Vagina (tissue), 2 donors: ENCODE results near the gene CLSTN1. TPM values are rescaled to one million over a fixed set of nuclear protein-coding genes. Genes with fewer than 3 reads are reported as not detected.

Source experiments
- DNase-seq, 2 donors: peaks; one replicate each; pipeline ENCODE4 v3.0.0-alpha.2; 2017; ENCODE audit errors: extremely low spot score in 2 of 2
- H3K27ac ChIP-seq: fragments of 200-600 bp; sonication (generic); one replicate; pipeline ENCODE4 v1.5.1; 2019
- H3K27me3 ChIP-seq: fragments of 200-600 bp; sonication (generic); one replicate; pipeline ENCODE4 v1.5.1; 2019
- H3K36me3 ChIP-seq, 2 donors: fragments of 200-600 bp; sonication (generic); one replicate each; pipeline ENCODE4 v1.5.1; 2017 to 2019
- H3K4me1 ChIP-seq: fragments of 200-600 bp; sonication (generic); one replicate; pipeline ENCODE4 v1.5.1; 2019
- H3K4me3 ChIP-seq, 2 donors: fragments of 200-600 bp; sonication (generic); 1 replicate in 1 of 2; 2 replicates in 1 of 2; pipeline ENCODE4 v1.5.1; 2016 to 2019
- H3K9me3 ChIP-seq: fragments of 200-600 bp; sonication (generic); one replicate; pipeline ENCODE4 v1.5.1; 2019
- POLR2A ChIP-seq, 2 donors: fragments of 450-650 bp; IDR thresholded peaks; one replicate each; pipeline ENCODE4 v1.6.1; 2017; ENCODE audit warnings: antibody characterized with exemption in 2 of 2, mild to moderate bottlenecking in 2 of 2, moderate library complexity in 2 of 2
- POLR2AphosphoS5 ChIP-seq, 2 donors: sonication (generic); formaldehyde crosslinking; IDR thresholded peaks; one replicate each; pipeline ENCODE4 v1.9.0; 2017; ENCODE audit warnings: antibody characterized with exemption in 2 of 2, mild to moderate bottlenecking in 2 of 2, low read depth in 1 of 2; ENCODE audit not compliant: insufficient read depth in 1 of 2
- intact Hi-C: fragments of 100-400 bp; cut with DNase I; formaldehyde crosslinking; loops from one replicate; pipeline ENCODE4 v1.15.1; 2023
- total RNA-seq: library from RNA; depleted of rRNA; stranded (reverse); fragments of >200 nt; gene quantifications from one replicate; pipeline ENCODE4 v1.2.3, GENCODE V29; 2016
- TF ChIP-seq, protein P1 (sequence below), 3 experiments: fragments of 450-650 bp in 2 of 3; fragments of 200-600 bp in 1 of 3; sonication (generic) in 1 of 3; IDR thresholded peaks; one replicate each; pipeline ENCODE4 v1.5.1; 2017 to 2019; ENCODE audit warnings: antibody characterized with exemption in 3 of 3, mild to moderate bottlenecking in 2 of 3, moderate library complexity in 2 of 3

The CLSTN1 gene
- total RNA-seq, 1 donor from 2014 or later, result 96.5 TPM

DNA sequence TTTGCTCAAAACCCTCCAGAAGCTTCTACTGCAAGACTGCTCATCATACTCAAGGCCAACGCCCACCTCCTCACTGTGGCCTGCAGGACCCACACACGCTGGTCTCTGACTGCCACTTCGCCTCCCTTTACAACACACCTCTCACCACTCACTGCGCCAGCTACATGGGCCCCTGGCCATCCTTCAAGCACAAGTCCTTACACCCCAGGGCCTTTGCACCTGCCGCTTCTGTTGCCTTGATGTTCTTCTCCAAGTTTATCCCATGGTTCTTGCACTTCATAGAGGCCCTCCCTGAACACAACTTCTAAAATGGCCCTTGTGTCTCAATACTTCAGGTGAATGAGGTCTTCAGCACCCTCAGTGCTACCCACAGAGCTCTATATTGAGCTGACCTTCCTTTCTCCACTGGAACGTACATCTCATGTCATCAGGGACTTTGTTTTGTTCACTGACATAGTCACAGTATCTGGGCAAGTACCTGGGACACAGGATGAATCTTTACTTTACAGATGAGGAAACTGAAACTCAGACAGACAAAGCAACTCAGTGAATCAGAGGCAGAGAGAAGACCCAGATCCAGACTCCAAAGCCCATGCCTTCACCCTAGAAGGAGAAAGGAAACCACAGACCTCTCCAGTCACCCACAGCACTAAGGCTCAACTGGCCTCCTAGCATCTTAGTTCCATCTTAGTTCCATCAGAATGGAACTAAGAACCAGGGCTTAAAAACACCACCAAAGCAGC is 34.7 kb upstream of the CLSTN1 start:
- peaks cover 0 to 6% of the 10 kb centered on the region in 2 donors for H3K36me3 ChIP-seq
- H3K27me3 ChIP-seq, result no peaks in the 10 kb centered on the region
- no peaks in the 10 kb centered on the region for H3K9me3 ChIP-seq
- intact Hi-C loops, result no loop called here
- DNase-seq, result no peak
- H3K27ac ChIP-seq, result no peak overlapping the region
- TF ChIP-seq POLR2AphosphoS5 (IDR thresholded peaks at IDR 0.05; ENCODE audit: insufficient read depth in 1 of 2, low read depth in 1 of 2) (no peak), POLR2A (IDR thresholded peaks at IDR 0.05) (no peak)
- TF ChIP-seq, protein P1, sequence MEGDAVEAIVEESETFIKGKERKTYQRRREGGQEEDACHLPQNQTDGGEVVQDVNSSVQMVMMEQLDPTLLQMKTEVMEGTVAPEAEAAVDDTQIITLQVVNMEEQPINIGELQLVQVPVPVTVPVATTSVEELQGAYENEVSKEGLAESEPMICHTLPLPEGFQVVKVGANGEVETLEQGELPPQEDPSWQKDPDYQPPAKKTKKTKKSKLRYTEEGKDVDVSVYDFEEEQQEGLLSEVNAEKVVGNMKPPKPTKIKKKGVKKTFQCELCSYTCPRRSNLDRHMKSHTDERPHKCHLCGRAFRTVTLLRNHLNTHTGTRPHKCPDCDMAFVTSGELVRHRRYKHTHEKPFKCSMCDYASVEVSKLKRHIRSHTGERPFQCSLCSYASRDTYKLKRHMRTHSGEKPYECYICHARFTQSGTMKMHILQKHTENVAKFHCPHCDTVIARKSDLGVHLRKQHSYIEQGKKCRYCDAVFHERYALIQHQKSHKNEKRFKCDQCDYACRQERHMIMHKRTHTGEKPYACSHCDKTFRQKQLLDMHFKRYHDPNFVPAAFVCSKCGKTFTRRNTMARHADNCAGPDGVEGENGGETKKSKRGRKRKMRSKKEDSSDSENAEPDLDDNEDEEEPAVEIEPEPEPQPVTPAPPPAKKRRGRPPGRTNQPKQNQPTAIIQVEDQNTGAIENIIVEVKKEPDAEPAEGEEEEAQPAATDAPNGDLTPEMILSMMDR (IDR thresholded peaks at IDR 0.05), result no peak
- H3K4me1 ChIP-seq, result peaks cover 14% of the 10 kb centered on the region
- H3K4me3 ChIP-seq, result no peak overlapping the region

DNA sequence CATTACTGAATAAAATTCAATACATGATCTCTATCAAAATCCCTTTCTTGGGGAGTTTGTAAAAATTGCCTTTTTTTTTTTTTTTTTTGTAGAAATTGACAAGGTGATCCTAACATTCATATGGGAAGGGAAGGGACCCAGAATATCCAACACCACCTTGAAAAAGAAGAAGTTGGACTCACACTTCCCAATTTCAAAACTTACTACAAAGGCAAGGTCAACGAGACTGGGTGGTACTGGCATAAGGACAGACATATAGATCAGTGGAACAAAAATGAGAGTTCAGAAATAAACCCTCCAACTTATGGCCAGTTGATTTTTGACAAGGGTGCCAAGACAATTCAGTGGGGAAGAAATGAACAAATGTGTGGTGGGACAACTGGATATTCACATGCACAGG is 31.4 kb upstream of the CLSTN1 start:
- Histone ChIP-seq H3K9me3 (no peaks in the 10 kb centered on the region), H3K36me3 (peaks cover 0 to 6% of the 10 kb centered on the region in 2 donors), H3K27ac (no peak overlapping the region), H3K4me3 (no peak overlapping the region), H3K4me1 (no peaks in the 10 kb centered on the region), H3K27me3 (no peaks in the 10 kb centered on the region)
- TF ChIP-seq, protein P1 (IDR thresholded peaks at IDR 0.05), result no peak
- TF ChIP-seq POLR2AphosphoS5 (IDR thresholded peaks at IDR 0.05; ENCODE audit: insufficient read depth in 1 of 2, low read depth in 1 of 2), result no peak
- no peak for TF ChIP-seq POLR2A (IDR thresholded peaks at IDR 0.05)
- intact Hi-C loops, result loop anchor here (2.0 kb wide), 1 partner anchor 38 kb away; no protein-coding TSS in a partner anchor
- DNase-seq, result no peak

DNA sequence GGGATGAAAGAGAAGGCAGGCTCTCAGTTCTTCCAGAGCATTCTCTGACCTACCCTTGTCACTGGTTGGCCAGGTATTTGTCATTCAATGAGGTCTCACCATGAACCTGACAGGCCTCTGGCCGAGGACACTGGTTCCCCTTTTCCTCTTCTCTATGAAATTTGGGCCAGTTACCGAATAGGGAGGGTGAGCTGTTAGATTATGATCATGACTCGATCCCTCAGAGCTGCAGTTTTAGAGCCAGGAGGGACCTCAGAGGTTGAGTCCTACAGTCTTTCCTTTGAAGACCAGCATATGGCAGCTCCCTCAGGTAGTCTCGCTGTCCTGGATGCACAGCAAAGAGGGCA is 29.5 kb upstream of the CLSTN1 start:
- Histone ChIP-seq H3K9me3 (no peaks in the 10 kb centered on the region), H3K36me3 (peaks cover 0 to 11% of the 10 kb centered on the region in 2 donors), H3K4me1 (no peaks in the 10 kb centered on the region), H3K27me3 (no peaks in the 10 kb centered on the region), H3K4me3 (no peak overlapping the region), H3K27ac (no peak overlapping the region)
- DNase-seq, result no peak
- TF ChIP-seq POLR2A (IDR thresholded peaks at IDR 0.05) (no peak), POLR2AphosphoS5 (IDR thresholded peaks at IDR 0.05; ENCODE audit: insufficient read depth in 1 of 2, low read depth in 1 of 2) (no peak)
- TF ChIP-seq, protein P1 (IDR thresholded peaks at IDR 0.05), result no peak
- intact Hi-C loops, result no loop called here

DNA sequence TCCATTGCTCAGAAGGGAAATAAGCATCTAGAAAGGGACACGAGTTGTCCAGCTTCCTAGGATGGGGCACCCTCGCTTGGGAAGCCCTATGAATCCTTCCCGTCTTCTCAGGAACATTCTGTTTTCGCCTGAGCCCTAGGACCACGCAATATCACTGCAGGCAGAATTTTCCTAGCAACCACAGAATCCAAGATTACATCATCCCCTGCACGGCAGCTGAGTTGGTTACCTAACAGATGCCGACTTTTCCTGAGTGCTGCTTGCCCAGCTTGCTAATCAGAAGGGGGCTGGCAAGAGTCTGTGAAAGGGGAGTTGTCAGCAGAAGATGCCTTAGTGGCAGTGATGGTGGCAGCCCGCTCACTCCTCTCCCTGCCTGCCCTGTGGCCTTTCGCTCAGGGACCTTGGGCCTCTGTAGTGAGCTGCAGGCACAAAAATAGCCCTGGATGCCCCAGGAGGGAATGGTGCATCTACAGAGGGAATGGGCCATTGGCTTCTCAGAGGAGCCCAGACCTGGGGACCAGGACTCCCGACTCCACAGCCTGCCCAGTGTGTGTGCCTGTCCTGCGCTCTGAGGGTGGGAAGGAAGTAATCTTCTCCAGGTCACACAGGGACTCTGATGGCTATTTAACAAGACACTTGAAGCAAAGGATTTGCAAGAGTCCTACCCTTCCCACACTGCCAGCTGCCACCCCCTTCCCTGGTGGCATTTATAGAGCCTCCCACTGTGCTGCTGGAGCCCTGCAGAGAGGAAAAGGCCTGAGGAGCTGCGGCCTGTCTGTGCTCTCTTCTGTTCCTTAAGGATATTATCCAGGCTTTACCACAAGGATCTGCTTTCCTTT is 28.9 kb upstream of the CLSTN1 start:
- Histone ChIP-seq H3K4me1 (no peaks in the 10 kb centered on the region), H3K36me3 (peaks cover 0 to 11% of the 10 kb centered on the region in 2 donors), H3K27ac (peak overlapping the region; percentile 31), H3K27me3 (no peaks in the 10 kb centered on the region), H3K4me3 (no peak overlapping the region), H3K9me3 (no peaks in the 10 kb centered on the region)
- intact Hi-C loops, result no loop called here
- no peak for DNase-seq
- TF ChIP-seq, protein P1 (IDR thresholded peaks at IDR 0.05), result no peak
- no peak for TF ChIP-seq POLR2AphosphoS5 (IDR thresholded peaks at IDR 0.05; ENCODE audit: insufficient read depth in 1 of 2, low read depth in 1 of 2)
